MM.1S (cell line): ENCODE results near the gene DISP2.

Source experiments
- CTCF ChIP-seq: fragments of 300-600 bp; sonication (generic); IDR thresholded peaks from 2 replicates; pipeline ENCODE4 v1.5.1; 2016; ENCODE audit warnings: antibody characterized with exemption, low read length, mixed read lengths
- EZH2 ChIP-seq: fragments of 300-600 bp; sonication (generic); optimal IDR thresholded peaks from 2 replicates; pipeline ENCODE3; 2017; ENCODE audit warnings: low read depth, mild to moderate bottlenecking, antibody characterized with exemption, low read length, mixed read lengths
- EZH2phosphoT487 ChIP-seq: fragments of 300-600 bp; sonication (generic); IDR thresholded peaks from 2 replicates; pipeline ENCODE4 v1.6.1; 2018; ENCODE audit warnings: antibody characterized with exemption, low read length

GRCh38 chr15:40365624-40366456 is 7.8 kb downstream of the DISP2 start:
- TF ChIP-seq CTCF: no peak
- TF ChIP-seq EZH2: no peak
- TF ChIP-seq EZH2phosphoT487: no peak
